ENCODE data around the gene SUFU.

The SUFU gene

DNA sequence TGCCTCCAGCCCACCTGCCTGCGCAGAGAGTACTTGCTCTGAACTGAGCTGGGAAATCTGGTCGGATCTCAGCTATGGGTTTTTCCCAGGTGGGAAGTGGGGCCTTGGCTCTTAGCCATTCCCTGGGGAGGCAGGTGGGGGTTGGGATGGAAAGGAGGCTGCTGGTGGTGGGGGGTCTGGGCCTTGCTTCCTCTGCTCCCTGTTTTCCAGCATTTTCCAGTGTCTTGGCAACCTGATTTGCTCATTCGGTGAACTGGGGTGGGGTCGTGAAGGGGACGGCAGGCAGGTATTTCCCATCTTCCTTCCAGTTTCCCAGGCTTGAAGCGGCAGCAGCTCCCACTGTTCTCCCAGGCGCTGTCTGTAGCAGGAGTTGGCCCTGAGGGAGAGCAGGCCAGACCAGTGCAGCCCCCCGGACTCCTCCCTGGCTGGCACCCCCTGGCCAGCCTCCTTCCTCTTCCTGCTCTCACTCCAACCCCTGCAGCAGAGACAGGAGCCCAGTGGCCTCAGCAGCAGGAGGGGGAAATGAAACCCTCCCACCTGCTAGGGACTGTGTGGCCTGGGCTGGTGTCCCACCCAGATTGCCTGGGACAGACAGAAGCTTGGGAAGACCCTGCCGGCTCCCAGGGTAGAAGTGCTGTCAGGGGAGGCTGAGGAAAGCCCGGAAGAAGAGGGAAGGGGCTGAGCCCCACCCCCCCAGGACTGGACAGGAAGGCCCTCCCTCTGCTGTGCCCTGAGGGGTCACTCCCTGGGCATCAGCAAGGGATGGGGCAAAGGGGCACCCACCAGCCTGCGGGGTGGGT is 147.1 kb downstream of the SUFU start:
- peaks cover 48% of the 10 kb centered on the region for H3K36me3 Mint-ChIP-seq (ENCODE audit: low read depth)

DNA sequence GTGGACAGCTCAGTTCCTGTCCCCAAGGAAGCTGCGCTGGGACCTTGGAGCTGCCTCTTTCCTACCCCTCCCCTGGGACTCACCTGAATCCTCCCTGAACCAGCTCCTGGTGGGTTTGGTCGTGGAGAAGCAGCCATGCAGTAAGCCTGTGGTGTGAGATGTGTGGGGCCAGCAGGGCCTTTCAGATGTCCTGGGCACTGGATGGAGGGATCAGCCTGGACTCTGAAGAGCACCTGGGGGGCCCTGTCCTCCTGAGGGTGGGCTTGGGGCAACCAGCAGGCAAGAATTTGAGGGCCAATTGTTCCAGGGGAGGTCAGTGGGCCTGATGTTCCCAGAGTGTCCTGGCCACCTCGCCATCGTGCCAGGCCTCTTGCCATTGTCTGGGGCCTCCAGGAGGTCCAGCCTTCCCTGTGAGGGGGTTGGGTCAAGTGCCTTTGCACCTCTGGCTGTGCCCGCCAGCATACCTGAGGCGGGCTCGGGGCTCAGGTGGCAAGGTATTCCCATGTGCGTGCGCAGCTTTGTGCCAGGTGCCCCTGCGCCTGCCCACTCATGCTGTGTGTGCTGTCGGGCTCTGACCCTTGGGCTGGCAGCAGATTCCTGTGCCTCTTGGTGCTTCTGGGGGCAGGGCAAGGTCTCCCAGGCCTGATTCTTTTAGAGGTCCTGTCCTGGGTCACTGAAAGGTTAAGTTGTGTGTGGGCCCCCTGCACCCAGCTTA is 147.8 kb downstream of the SUFU start:
- Mint-ChIP-seq H3K9me3 (no peaks in the 10 kb centered on the region), H3K27ac (peak overlapping the region; percentile 87), H3K36me3 (ENCODE audit: low read depth) (peaks cover 40% of the 10 kb centered on the region), H3K27me3 (no peaks in the 10 kb centered on the region), H3K4me1 (peaks cover 72% of the 10 kb centered on the region), H3K4me3 (peak overlapping the region; percentile 69)
- ATAC-seq (peak; percentile 23), DNase-seq (no peak)

More for the DNA sequence above, 147.1 kb downstream of the SUFU start:
- no peaks in the 10 kb centered on the region for H3K9me3 Mint-ChIP-seq
- H3K4me1 Mint-ChIP-seq: peaks cover 80% of the 10 kb centered on the region
- DNase-seq (no peak), ATAC-seq (no peak)
- H3K27me3 Mint-ChIP-seq: no peaks in the 10 kb centered on the region
- peak overlapping the region; percentile 24 for H3K4me3 Mint-ChIP-seq
- peak overlapping the region; percentile 87 for H3K27ac Mint-ChIP-seq

DNA sequence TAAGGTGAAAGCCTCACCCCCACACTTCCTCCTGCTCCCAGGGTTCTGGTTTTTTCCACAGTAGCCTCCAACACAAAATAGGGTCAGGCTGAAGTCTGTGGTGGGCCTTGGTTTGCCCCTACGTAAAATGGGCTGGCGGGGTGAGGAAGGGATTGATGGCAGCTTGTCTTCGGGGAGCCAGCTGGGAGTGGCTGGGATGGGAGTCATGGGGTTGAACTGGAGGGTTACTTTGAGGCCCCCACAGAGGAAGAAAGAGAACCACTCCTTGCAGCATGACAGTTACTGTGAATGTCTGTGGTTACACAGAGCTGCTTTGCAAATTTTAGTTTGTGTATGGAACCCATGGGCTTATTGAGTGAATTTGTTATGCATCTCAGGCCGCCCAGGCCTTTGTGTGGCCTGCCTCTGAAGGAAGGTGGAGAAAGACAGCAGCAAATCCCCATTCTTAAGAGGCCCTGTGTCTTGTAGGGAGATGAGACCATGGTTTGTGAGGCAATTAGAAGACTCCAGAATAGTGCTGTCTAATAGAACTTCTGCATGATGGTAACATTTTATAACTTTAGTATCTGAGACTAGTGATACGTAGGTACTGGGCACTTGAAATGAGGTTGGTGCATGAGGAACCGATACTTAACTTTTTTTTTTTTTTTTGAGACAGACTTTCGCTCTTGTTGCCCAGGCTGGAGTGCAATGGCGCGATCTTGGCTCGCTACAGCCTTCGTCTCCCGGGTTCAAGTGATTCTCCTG is 148.6 kb downstream of the SUFU start:
- H3K36me3 Mint-ChIP-seq (ENCODE audit: low read depth): peaks cover 39% of the 10 kb centered on the region
- H3K27ac Mint-ChIP-seq: peak overlapping the region; percentile 87
- DNase-seq: no peak
- peak; percentile 50 for ATAC-seq
- no peaks in the 10 kb centered on the region for H3K27me3 Mint-ChIP-seq
- H3K4me1 Mint-ChIP-seq: peaks cover 67% of the 10 kb centered on the region
- H3K9me3 Mint-ChIP-seq: no peaks in the 10 kb centered on the region
- peak overlapping the region; percentile 69 for H3K4me3 Mint-ChIP-seq

DNA sequence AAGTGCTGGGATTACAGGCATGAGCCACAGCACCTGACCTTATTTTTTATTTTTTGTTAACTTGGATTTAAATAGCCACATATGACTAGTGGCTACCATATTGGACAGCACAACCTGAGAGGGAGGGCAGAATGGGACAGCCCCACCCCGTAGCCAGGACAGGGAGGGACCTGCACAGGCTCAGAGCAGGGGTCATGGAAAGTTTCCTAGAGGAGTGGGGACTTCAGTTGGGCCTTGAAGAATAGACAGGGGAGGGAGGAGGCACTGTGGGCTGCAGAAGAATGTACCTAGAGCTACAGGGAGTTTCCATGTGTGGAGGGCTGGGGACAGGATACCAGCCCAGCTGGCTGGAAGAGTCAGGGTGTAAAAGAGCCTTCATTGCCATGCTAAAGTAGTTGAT is 149.3 kb downstream of the SUFU start:
- DNase-seq (no peak), ATAC-seq (no peak)
- H3K9me3 Mint-ChIP-seq: no peaks in the 10 kb centered on the region
- H3K27ac Mint-ChIP-seq: peak overlapping the region; percentile 87
- no peaks in the 10 kb centered on the region for H3K27me3 Mint-ChIP-seq
- peaks cover 43% of the 10 kb centered on the region for H3K36me3 Mint-ChIP-seq (ENCODE audit: low read depth)
- H3K4me3 Mint-ChIP-seq: no peak overlapping the region
- peaks cover 65% of the 10 kb centered on the region for H3K4me1 Mint-ChIP-seq

- no peak for DNase-seq
- Mint-ChIP-seq H3K9me3 (no peaks in the 10 kb centered on the region), H3K4me3 (no peak overlapping the region), H3K36me3 (ENCODE audit: low read depth) (peaks cover 41% of the 10 kb centered on the region), H3K27ac (no peak overlapping the region), H3K4me1 (peaks cover 66% of the 10 kb centered on the region), H3K27me3 (no peaks in the 10 kb centered on the region)
- ATAC-seq: no peak
These were observed 150.8 kb downstream of the SUFU start for GRCh38 chr10:102654566-102654965.

DNA sequence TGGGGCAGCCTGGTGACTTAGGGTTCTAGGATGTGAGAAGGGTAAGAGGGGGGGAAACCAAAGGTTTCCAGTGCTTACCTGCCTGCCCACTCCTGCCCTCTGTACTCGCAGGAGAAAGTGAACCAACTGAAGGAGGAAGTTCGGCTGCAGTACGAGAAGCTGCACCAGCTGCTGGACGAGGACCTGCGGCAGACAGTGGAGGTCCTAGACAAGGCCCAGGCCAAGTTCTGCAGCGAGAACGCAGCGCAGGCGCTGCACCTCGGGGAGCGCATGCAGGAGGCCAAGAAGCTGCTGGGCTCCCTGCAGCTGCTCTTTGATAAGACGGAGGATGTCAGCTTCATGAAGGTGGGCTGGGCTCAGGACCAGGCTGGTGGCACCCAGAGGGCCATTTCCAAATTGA is 151.2 kb downstream of the SUFU start:
- H3K27me3 Mint-ChIP-seq: no peaks in the 10 kb centered on the region
- ATAC-seq: no peak
- no peaks in the 10 kb centered on the region for H3K9me3 Mint-ChIP-seq
- no peak for DNase-seq
- no peak overlapping the region for H3K27ac Mint-ChIP-seq
- H3K36me3 Mint-ChIP-seq (ENCODE audit: low read depth): peaks cover 41% of the 10 kb centered on the region
- H3K4me1 Mint-ChIP-seq: peaks cover 63% of the 10 kb centered on the region
- no peak overlapping the region for H3K4me3 Mint-ChIP-seq

GRCh38 chr10:102656026-102656425 is 152.3 kb downstream of the SUFU start:
- Mint-ChIP-seq H3K4me3 (no peak overlapping the region), H3K27ac (no peak overlapping the region), H3K27me3 (no peaks in the 10 kb centered on the region), H3K36me3 (ENCODE audit: low read depth) (peaks cover 41% of the 10 kb centered on the region), H3K9me3 (no peaks in the 10 kb centered on the region), H3K4me1 (peaks cover 61% of the 10 kb centered on the region)
- ATAC-seq: no peak
- no peak for DNase-seq

- H3K4me1 Mint-ChIP-seq: peaks cover 61% of the 10 kb centered on the region
- no peak overlapping the region for H3K27ac Mint-ChIP-seq
- H3K27me3 Mint-ChIP-seq: no peaks in the 10 kb centered on the region
- H3K36me3 Mint-ChIP-seq (ENCODE audit: low read depth): peaks cover 41% of the 10 kb centered on the region
- H3K4me3 Mint-ChIP-seq: no peak overlapping the region
- DNase-seq (no peak), ATAC-seq (no peak)
- no peaks in the 10 kb centered on the region for H3K9me3 Mint-ChIP-seq
These were observed 153.1 kb downstream of the SUFU start for GRCh38 chr10:102656791-102657371.

GRCh38 chr10:102657451-102657850 is 153.7 kb downstream of the SUFU start:
- H3K9me3 Mint-ChIP-seq: no peaks in the 10 kb centered on the region
- H3K27me3 Mint-ChIP-seq: no peaks in the 10 kb centered on the region
- no peak for DNase-seq
- H3K36me3 Mint-ChIP-seq (ENCODE audit: low read depth): peaks cover 36% of the 10 kb centered on the region
- H3K27ac Mint-ChIP-seq: peak overlapping the region; percentile 72
- ATAC-seq: no peak
- no peak overlapping the region for H3K4me3 Mint-ChIP-seq
- H3K4me1 Mint-ChIP-seq: peaks cover 61% of the 10 kb centered on the region

DNA sequence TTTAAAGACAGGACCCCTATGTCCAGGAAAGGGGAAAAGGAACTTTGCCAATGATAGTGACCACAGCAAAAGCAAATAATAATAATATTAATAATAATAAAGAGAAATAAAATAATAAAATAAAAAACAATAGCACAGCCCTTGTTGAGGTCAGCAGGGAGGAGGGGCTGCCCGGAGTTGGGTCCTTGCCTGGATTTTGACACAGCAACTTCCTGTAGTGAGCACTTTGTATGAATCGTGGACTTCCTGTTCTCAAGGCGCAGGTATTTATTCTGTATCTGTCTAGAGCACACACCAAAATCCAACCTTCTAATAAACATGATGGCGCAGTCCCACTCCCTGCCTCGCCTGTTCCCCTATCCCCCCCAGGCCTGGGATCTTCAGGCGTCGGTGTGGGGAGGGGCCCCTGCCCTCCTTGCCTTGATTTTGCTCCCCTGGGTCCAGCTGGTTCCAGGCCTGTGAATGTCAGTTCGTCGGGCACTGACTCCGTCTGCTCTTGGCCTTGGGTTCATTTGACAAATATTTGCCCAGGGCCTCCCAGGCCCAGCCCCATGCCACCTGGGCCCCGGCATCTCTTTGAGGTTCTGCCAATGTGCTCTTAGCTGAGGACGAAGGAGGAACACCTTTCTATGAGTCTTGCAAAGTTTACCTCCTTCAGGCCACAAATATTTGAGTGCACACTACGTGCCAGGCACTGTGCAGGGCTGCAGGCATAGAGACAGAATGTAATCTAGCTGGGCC is 154.4 kb downstream of the SUFU start:
- DNase-seq: no peak
- H3K4me1 Mint-ChIP-seq: peaks cover 55% of the 10 kb centered on the region
- peaks cover 29% of the 10 kb centered on the region for H3K36me3 Mint-ChIP-seq (ENCODE audit: low read depth)
- H3K27me3 Mint-ChIP-seq: no peaks in the 10 kb centered on the region
- ATAC-seq: no peak
- no peak overlapping the region for H3K4me3 Mint-ChIP-seq
- peak overlapping the region; percentile 72 for H3K27ac Mint-ChIP-seq
- H3K9me3 Mint-ChIP-seq: no peaks in the 10 kb centered on the region

DNA sequence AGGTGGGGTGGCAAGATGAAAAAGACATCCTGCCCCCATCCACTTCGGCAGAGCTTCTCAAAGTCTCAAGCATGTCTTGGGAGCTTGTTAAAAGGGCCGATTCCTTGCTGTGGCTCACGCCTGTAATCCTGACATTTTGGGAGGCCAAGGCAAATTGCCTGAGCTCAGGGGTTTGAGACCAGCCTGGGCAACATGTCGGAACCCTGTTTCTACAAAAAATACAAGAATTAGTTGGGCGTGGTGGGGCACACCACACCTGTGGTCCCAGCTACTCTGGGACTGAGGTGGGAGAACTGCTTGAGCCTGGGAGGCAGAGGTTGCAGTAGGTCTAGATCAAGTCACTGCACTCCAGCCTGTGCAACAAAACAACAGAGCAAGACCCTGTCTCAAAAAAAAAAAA is 155.0 kb downstream of the SUFU start:
- H3K9me3 Mint-ChIP-seq: no peaks in the 10 kb centered on the region
- H3K4me1 Mint-ChIP-seq: peaks cover 49% of the 10 kb centered on the region
- ATAC-seq: no peak
- no peak for DNase-seq
- no peak overlapping the region for H3K27ac Mint-ChIP-seq
- no peaks in the 10 kb centered on the region for H3K27me3 Mint-ChIP-seq
- H3K36me3 Mint-ChIP-seq (ENCODE audit: low read depth): peaks cover 23% of the 10 kb centered on the region
- H3K4me3 Mint-ChIP-seq: no peak overlapping the region

GRCh38 chr10:102660888-102661657 is 157.3 kb downstream of the SUFU start:
- Mint-ChIP-seq H3K27me3 (no peaks in the 10 kb centered on the region), H3K27ac (peak overlapping the region; percentile 86), H3K36me3 (ENCODE audit: low read depth) (peaks cover 10% of the 10 kb centered on the region), H3K4me1 (peaks cover 48% of the 10 kb centered on the region), H3K4me3 (peak overlapping the region; percentile 69), H3K9me3 (no peaks in the 10 kb centered on the region)
- ATAC-seq (peak; percentile 81), DNase-seq (peak; percentile 85)

- Mint-ChIP-seq H3K9me3 (no peaks in the 10 kb centered on the region), H3K27me3 (no peaks in the 10 kb centered on the region), H3K4me1 (peaks cover 48% of the 10 kb centered on the region), H3K27ac (peak overlapping the region; percentile 86), H3K36me3 (ENCODE audit: low read depth) (peaks cover 10% of the 10 kb centered on the region), H3K4me3 (peak overlapping the region; percentile 69)
- DNase-seq (peak; percentile 43), ATAC-seq (peak; percentile 67)
These were observed 157.9 kb downstream of the SUFU start for GRCh38 chr10:102661658-102662028.

All from activated naive CD8-positive, alpha-beta T cell treated with anti-CD3 and anti-CD28 coated beads, Interleukin-2, amount 50 U/mL, for 24 hours (primary cell).